LNCaP clone FGC (cell line): ENCODE data around the gene LEFTY1.

Source experiments
- DNase-seq: peaks from one replicate; pipeline ENCODE4 v3.0.0-alpha.2; 2011; ENCODE audit warnings: low read depth
- H3K4me3 ChIP-seq: 2 replicates; pipeline ENCODE4 v1.5.1; 2011; ENCODE audit warnings: mild to moderate bottlenecking, low read depth, low read length, control low read depth
- CTCF ChIP-seq: IDR thresholded peaks from 2 replicates; pipeline ENCODE4 v1.5.1; 2012; ENCODE audit warnings: mild to moderate bottlenecking; ENCODE audit not compliant: control insufficient read depth, insufficient read depth; ENCODE audit errors: extremely low read depth

Gene LEFTY1

GRCh38 chr1:225887030-225887314 lies 2.0 kb downstream of the LEFTY1 start:
- DNase-seq: no peak
- H3K4me3 ChIP-seq: no peak overlapping the region
- TF ChIP-seq CTCF: no peak

- DNase-seq: no peak
- H3K4me3 ChIP-seq: no peak overlapping the region
- TF ChIP-seq CTCF: no peak
These were observed 2.6 kb downstream of the LEFTY1 start for GRCh38 chr1:225886159-225887029.

- DNase-seq: no peak
- no peak for TF ChIP-seq CTCF
- no peak overlapping the region for H3K4me3 ChIP-seq
These were observed 3.6 kb downstream of the LEFTY1 start for GRCh38 chr1:225885336-225885735.

- no peak for DNase-seq
- H3K4me3 ChIP-seq: no peak overlapping the region
- TF ChIP-seq CTCF: no peak
These were observed 5.2 kb downstream of the LEFTY1 start for GRCh38 chr1:225883616-225884265.

GRCh38 chr1:225882694-225883615 lies 6.0 kb downstream of the LEFTY1 start:
- TF ChIP-seq CTCF: no peak
- no peak for DNase-seq
- peak overlapping the region; percentile 90 for H3K4me3 ChIP-seq

- H3K4me3 ChIP-seq: peak within 1 kb of the TSS; percentile 90
- peak; percentile 47 for TF ChIP-seq CTCF
- DNase-seq: peak; percentile 41
These were observed 6.8 kb downstream of the LEFTY1 start, which contains the start of gene TMEM63A for GRCh38 chr1:225881959-225882693. TMEM63A (minus strand) TSS chr1:225882380; CDS start chr1:225877580, 4,800 bp downstream.
